SK-N-SH treated with all-trans-retinoic acid at 6 μM for 48 hours (cell line): ENCODE measurements around the gene RNF2.

Source experiments
- ATAC-seq: fragments of 200-7000 bp; cut with Tn5 transposase; 3 replicates; pipeline ENCODE4 v1.9.1; 2020; ENCODE audit warnings: mild to moderate bottlenecking, moderate library complexity
- ARNTL ChIP-seq: fragments of 450-650 bp; formaldehyde crosslinking; IDR thresholded peaks from 2 replicates; pipeline ENCODE4 v1.5.0; 2020; ENCODE audit warnings: low read depth, mild to moderate bottlenecking, moderate library complexity, borderline replicate concordance
- BACH2 ChIP-seq: fragments of 250-450 bp; sonication (Bioruptor Pico); IDR thresholded peaks from 2 replicates; pipeline ENCODE4 v1.9.0; 2021; ENCODE audit warnings: mild to moderate bottlenecking, borderline replicate concordance
- CSDC2 ChIP-seq: fragments of 250-450 bp; sonication (Bioruptor Pico); IDR thresholded peaks from 2 replicates; pipeline ENCODE4 v1.5.0; 2020; ENCODE audit warnings: mild to moderate bottlenecking, moderate library complexity
- ESRRG ChIP-seq: fragments of 250-450 bp; sonication (Bioruptor Pico); IDR thresholded peaks from 2 replicates; pipeline ENCODE4 v1.6.1; 2021; ENCODE audit warnings: mild to moderate bottlenecking
- GLIS3 ChIP-seq: fragments of 250-450 bp; sonication (Bioruptor Pico); IDR thresholded peaks from 2 replicates; pipeline ENCODE4 v1.5.0; 2020; ENCODE audit warnings: mild to moderate bottlenecking, moderate library complexity
- ISL1 ChIP-seq: fragments of 250-450 bp; sonication (Bioruptor Pico); IDR thresholded peaks from 2 replicates; pipeline ENCODE4 v2.1.2; 2022; ENCODE audit warnings: mild to moderate bottlenecking, moderate library complexity
- OSR1 ChIP-seq: fragments of 250-450 bp; sonication (Bioruptor Pico); IDR thresholded peaks from 2 replicates; pipeline ENCODE4 v1.8.0; 2022; ENCODE audit warnings: moderate library complexity, mild to moderate bottlenecking, inconsistent platforms
- PPARA ChIP-seq: fragments of 250-450 bp; sonication (Bioruptor Pico); IDR thresholded peaks from 2 replicates; pipeline ENCODE4 v1.5.0; 2020; ENCODE audit warnings: mild to moderate bottlenecking, borderline replicate concordance
- RARB ChIP-seq: fragments of 250-450 bp; sonication (Bioruptor Pico); IDR thresholded peaks from 2 replicates; pipeline ENCODE4 v1.8.0; 2021; ENCODE audit warnings: mild to moderate bottlenecking, moderate library complexity
- SNAI2 ChIP-seq: fragments of 250-450 bp; sonication (Bioruptor Pico); IDR thresholded peaks from 2 replicates; pipeline ENCODE4 v1.5.0; 2020; ENCODE audit warnings: mild to moderate bottlenecking, moderate library complexity
- TCF4 ChIP-seq: fragments of 250-450 bp; sonication (Bioruptor Pico); IDR thresholded peaks from 2 replicates; pipeline ENCODE4 v1.8.0; 2021; ENCODE audit warnings: mild to moderate bottlenecking, moderate library complexity, borderline replicate concordance
- TOX ChIP-seq: fragments of 250-450 bp; sonication (Bioruptor Pico); IDR thresholded peaks from 2 replicates; pipeline ENCODE4 v1.8.0; 2021; ENCODE audit warnings: mild to moderate bottlenecking, moderate library complexity, borderline replicate concordance
- ZFP3 ChIP-seq: fragments of 250-450 bp; sonication (Bioruptor Pico); IDR thresholded peaks from 2 replicates; pipeline ENCODE4 v1.5.0; 2020; ENCODE audit warnings: mild to moderate bottlenecking, moderate library complexity
- ZFP30 ChIP-seq: fragments of 450-650 bp; formaldehyde crosslinking; IDR thresholded peaks from 2 replicates; pipeline ENCODE4 v1.5.0; 2022; ENCODE audit warnings: mild to moderate bottlenecking, moderate library complexity
- ZNF565 ChIP-seq: fragments of 450-650 bp; formaldehyde crosslinking; conservative IDR thresholded peaks from 2 replicates; pipeline ENCODE4 v1.5.0; 2020; ENCODE audit warnings: low read depth, mild to moderate bottlenecking, moderate library complexity
- ZNF70 ChIP-seq: fragments of 450-650 bp; formaldehyde crosslinking; IDR thresholded peaks from 2 replicates; pipeline ENCODE4 v1.5.0; 2020; ENCODE audit warnings: mild to moderate bottlenecking, moderate library complexity
- ZNF8 ChIP-seq: fragments of 450-650 bp; formaldehyde crosslinking; IDR thresholded peaks from 2 replicates; pipeline ENCODE4 v1.5.0; 2020; ENCODE audit warnings: mild to moderate bottlenecking, moderate library complexity
- TF ChIP-seq, protein P1 (sequence below): fragments of 250-450 bp; sonication (Bioruptor Pico); IDR thresholded peaks from 2 replicates; pipeline ENCODE4 v1.8.0; 2020; ENCODE audit warnings: mild to moderate bottlenecking, moderate library complexity, borderline replicate concordance
- TF ChIP-seq, protein P2 (sequence below): fragments of 250-450 bp; sonication (Bioruptor Pico); IDR thresholded peaks from 2 replicates; pipeline ENCODE4 v1.8.0; 2021; ENCODE audit warnings: low read depth, mild to moderate bottlenecking, moderate library complexity, borderline replicate concordance
- TF ChIP-seq, protein P3 (sequence below): fragments of 250-450 bp; sonication (Bioruptor Pico); IDR thresholded peaks from 2 replicates; pipeline ENCODE4 v1.5.1; 2021; ENCODE audit warnings: mild to moderate bottlenecking, moderate library complexity
- TF ChIP-seq, protein P4 (sequence below): fragments of 250-450 bp; sonication (Bioruptor Pico); IDR thresholded peaks from 2 replicates; pipeline ENCODE4 v1.5.1; 2020; ENCODE audit warnings: low read depth, mild to moderate bottlenecking, moderate library complexity

The RNF2 gene

DNA sequence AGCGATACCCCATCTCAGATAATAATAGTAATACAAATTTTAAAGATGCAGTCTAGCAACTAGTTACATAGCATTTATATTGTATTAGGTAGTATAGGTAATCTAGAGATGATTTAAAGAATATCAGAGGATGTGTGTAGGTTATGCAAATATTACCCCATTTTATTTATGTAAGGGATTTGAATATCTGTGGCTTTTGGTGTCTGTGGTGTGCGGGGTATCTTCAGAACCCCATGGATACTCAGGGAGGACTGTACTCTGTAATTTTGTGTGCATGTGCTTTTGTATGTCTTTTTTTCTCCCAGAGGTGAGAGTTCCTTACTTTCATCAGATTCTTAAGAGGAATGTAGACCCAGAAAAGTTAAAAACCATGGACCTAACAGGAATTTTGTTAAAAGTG is 12.8 kb downstream of the RNF2 start (continued):
- TF ChIP-seq, protein P1, sequence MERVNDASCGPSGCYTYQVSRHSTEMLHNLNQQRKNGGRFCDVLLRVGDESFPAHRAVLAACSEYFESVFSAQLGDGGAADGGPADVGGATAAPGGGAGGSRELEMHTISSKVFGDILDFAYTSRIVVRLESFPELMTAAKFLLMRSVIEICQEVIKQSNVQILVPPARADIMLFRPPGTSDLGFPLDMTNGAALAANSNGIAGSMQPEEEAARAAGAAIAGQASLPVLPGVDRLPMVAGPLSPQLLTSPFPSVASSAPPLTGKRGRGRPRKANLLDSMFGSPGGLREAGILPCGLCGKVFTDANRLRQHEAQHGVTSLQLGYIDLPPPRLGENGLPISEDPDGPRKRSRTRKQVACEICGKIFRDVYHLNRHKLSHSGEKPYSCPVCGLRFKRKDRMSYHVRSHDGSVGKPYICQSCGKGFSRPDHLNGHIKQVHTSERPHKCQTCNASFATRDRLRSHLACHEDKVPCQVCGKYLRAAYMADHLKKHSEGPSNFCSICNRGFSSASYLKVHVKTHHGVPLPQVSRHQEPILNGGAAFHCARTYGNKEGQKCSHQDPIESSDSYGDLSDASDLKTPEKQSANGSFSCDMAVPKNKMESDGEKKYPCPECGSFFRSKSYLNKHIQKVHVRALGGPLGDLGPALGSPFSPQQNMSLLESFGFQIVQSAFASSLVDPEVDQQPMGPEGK (CRISPR knock-in tag), result no peak
- no peak for TF ChIP-seq TCF4 (CRISPR knock-in tag)

DNA sequence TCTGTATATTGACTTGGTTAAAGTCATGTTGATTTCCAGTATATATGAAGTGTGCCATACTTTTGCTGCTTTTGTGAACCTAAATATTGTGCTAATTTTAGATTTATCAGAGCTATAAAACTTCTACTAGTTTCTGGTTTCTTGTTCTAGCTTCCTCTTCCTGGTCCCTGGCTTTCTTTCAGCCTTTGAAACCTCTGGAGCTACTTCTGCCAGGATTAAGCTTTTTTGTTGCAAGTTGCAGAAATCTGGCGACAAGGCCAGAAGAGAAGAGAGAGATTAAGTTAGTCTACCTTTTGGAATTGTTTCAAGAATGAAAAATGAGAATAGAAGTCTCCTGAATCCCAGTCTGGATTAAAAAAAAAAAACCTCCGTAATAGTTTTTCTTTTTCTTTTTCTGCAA is 13.5 kb downstream of the RNF2 start:
- TF ChIP-seq PPARA (no peak), ZNF565 (CRISPR knock-in tag) (no peak), BACH2 (CRISPR knock-in tag) (no peak), ZFP30 (CRISPR knock-in tag) (no peak), ISL1 (CRISPR knock-in tag) (no peak), ZNF8 (CRISPR knock-in tag) (no peak), CSDC2 (CRISPR knock-in tag) (no peak), GLIS3 (CRISPR knock-in tag) (no peak), SNAI2 (no peak), ZFP3 (CRISPR knock-in tag) (no peak), ZNF70 (CRISPR knock-in tag) (no peak), ARNTL (CRISPR knock-in tag) (no peak), OSR1 (CRISPR knock-in tag) (no peak), TOX (CRISPR knock-in tag) (no peak), ESRRG (CRISPR knock-in tag) (no peak)
- TF ChIP-seq, protein P2, sequence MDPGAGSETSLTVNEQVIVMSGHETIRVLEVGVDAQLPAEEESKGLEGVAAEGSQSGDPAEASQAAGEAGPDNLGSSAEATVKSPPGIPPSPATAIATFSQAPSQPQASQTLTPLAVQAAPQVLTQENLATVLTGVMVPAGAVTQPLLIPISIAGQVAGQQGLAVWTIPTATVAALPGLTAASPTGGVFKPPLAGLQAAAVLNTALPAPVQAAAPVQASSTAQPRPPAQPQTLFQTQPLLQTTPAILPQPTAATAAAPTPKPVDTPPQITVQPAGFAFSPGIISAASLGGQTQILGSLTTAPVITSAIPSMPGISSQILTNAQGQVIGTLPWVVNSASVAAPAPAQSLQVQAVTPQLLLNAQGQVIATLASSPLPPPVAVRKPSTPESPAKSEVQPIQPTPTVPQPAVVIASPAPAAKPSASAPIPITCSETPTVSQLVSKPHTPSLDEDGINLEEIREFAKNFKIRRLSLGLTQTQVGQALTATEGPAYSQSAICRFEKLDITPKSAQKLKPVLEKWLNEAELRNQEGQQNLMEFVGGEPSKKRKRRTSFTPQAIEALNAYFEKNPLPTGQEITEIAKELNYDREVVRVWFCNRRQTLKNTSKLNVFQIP (CRISPR knock-in tag), result no peak
- TF ChIP-seq, protein P3, sequence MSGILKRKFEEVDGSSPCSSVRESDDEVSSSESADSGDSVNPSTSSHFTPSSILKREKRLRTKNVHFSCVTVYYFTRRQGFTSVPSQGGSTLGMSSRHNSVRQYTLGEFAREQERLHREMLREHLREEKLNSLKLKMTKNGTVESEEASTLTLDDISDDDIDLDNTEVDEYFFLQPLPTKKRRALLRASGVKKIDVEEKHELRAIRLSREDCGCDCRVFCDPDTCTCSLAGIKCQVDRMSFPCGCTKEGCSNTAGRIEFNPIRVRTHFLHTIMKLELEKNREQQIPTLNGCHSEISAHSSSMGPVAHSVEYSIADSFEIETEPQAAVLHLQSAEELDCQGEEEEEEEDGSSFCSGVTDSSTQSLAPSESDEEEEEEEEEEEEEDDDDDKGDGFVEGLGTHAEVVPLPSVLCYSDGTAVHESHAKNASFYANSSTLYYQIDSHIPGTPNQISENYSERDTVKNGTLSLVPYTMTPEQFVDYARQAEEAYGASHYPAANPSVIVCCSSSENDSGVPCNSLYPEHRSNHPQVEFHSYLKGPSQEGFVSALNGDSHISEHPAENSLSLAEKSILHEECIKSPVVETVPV, result no peak
- TF ChIP-seq, protein P4, sequence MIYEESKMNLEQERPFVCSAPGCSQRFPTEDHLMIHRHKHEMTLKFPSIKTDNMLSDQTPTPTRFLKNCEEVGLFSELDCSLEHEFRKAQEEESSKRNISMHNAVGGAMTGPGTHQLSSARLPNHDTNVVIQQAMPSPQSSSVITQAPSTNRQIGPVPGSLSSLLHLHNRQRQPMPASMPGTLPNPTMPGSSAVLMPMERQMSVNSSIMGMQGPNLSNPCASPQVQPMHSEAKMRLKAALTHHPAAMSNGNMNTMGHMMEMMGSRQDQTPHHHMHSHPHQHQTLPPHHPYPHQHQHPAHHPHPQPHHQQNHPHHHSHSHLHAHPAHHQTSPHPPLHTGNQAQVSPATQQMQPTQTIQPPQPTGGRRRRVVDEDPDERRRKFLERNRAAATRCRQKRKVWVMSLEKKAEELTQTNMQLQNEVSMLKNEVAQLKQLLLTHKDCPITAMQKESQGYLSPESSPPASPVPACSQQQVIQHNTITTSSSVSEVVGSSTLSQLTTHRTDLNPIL (CRISPR knock-in tag), result no peak
- TF ChIP-seq, all 23 proteins: peak for 0
- ATAC-seq, result no peak

DNA sequence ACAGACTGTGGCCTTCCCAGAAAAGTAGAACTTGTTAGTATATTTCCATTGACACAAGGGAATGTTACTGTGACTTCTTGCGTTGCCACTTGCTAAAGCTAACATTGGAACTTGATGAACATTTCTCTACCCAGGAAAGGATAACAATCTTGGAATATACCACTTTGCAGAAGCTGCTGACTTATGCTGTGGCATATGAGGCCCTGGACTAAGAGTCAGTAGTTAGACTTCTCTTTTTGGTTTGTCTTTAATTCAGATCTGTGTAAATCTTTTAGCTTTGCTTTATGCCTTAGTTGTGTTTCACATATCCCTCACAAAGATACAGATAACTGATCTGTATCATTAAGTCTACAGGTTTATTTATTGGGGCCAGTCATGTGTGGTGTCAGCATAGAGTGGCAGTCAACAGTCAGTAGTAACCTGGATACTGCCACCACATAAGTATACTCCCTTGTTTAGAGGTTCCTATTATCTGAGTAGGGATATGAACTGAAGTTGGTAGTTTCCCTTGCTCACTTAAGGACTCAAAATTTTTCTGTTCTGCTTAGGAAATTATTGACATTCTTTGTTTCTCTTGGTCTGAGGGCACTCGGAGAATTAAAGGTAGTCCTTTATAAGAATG is 14.7 kb downstream of the RNF2 start:
- no peak for TF ChIP-seq ZNF8 (CRISPR knock-in tag)
- ATAC-seq, result no peak; the same call in 2 of the 3 replicates

DNA sequence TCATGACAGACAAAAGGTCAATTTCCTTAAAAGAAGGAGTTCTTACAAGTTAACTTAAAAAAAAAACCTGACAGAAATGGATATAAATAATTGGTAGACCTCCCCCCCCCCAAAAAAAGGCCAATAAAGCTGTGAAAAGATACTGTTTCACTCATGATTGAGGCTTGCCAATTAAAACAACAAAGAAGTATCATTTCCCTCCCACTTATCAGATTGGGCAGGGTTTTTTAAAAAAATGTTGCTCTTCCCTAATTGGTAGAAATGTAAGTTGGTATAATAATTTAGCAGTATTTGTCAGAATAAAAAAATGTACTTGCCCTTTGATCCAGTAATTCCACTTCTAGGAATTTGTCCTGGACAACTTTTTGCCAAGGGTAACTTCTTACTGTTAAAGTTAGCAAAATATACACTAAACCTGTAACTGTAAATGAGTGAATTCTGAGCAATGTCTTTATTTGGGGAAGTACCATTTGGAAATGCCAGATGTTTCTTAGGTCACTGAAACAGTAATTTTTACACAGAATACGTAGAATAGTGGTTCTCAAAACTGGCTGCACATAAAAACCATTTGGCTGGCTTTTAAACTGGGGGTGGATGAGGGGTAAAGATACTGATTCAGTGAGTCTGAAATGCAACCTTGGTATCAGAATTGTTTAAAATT is 17.5 kb downstream of the RNF2 start:
- TF ChIP-seq, protein P1 (CRISPR knock-in tag), result no peak
- no peak for TF ChIP-seq ESRRG (CRISPR knock-in tag)
- TF ChIP-seq, protein P2 (CRISPR knock-in tag), result no peak
- no peak for TF ChIP-seq OSR1 (CRISPR knock-in tag)
- TF ChIP-seq RARB (CRISPR knock-in tag), result no peak
- no peak for TF ChIP-seq ZNF70 (CRISPR knock-in tag)
- TF ChIP-seq BACH2 (CRISPR knock-in tag), result no peak
- TF ChIP-seq ZFP30 (CRISPR knock-in tag), result no peak
- TF ChIP-seq CSDC2 (CRISPR knock-in tag), result no peak
- TF ChIP-seq ZNF565 (CRISPR knock-in tag), result no peak
- no peak for TF ChIP-seq PPARA
- TF ChIP-seq ZFP3 (CRISPR knock-in tag), result no peak
- no peak for TF ChIP-seq ISL1 (CRISPR knock-in tag)
- TF ChIP-seq, protein P3, result no peak
- TF ChIP-seq, all 23 proteins: peak for 0
- no peak for ATAC-seq
